Mesodermal cell (in vitro differentiated cells): ENCODE results near the gene USP49.
A peak's percentile ranks its signal among the peaks of the same experiment; 100 is the strongest.

Experiments used
- H3K27ac ChIP-seq: 2 replicates; pipeline ENCODE4 v1.7.0; 2013; ENCODE audit warnings: mild to moderate bottlenecking, low read depth, low read length, moderate library complexity; ENCODE audit not compliant: severe bottlenecking
- H3K36me3 ChIP-seq: 2 replicates; pipeline ENCODE4 v1.7.1; 2013; ENCODE audit warnings: mild to moderate bottlenecking, low read length, moderate library complexity; ENCODE audit not compliant: control insufficient read depth, insufficient read depth
- H3K4me1 ChIP-seq: one replicate; pipeline ENCODE4 v1.7.1; 2013; ENCODE audit warnings: mild to moderate bottlenecking, low read length; ENCODE audit not compliant: insufficient read depth, control insufficient read depth, poor library complexity, severe bottlenecking
- H3K4me3 ChIP-seq: 2 replicates; pipeline ENCODE4 v1.7.0; 2013; ENCODE audit warnings: low read length, control low read depth, mild to moderate bottlenecking; ENCODE audit not compliant: insufficient read depth, poor library complexity, severe bottlenecking; ENCODE audit errors: extremely low read depth
- H3K9me3 ChIP-seq: 2 replicates; pipeline ENCODE4 v1.7.1; 2013; ENCODE audit warnings: mild to moderate bottlenecking, low read length, moderate library complexity; ENCODE audit not compliant: control insufficient read depth
- WGBS, 2 experiments: methylation state at CpG; one replicate each; pipeline ENCODE4 v1.1.5; 2013; ENCODE audit warnings: missing lambda C conversion rate in 2 of 2; ENCODE audit not compliant: insufficient coverage in 2 of 2; 5-methylcytosine and 5-hydroxymethylcytosine counted together

Gene USP49

GRCh38 chr6:41779336-41779735, 115.8 kb downstream of the USP49 start:
- Histone ChIP-seq H3K36me3 (peaks cover 25% of the 10 kb centered on the region), H3K4me3 (peak overlapping the region; percentile 66), H3K27ac (no peak overlapping the region), H3K4me1 (peaks cover 8% of the 10 kb centered on the region), H3K9me3 (no peaks in the 10 kb centered on the region)
- WGBS, 2 experiments = 1 to 2% methylated on average over 11 to 14 of the region's 16 CpGs

GRCh38 chr6:41778895-41779294, 116.3 kb downstream of the USP49 start:
- WGBS, 2 experiments = no CpG with 5 or more reads among the region's 6 CpGs
- no peaks in the 10 kb centered on the region for H3K9me3 ChIP-seq
- peaks cover 28% of the 10 kb centered on the region for H3K36me3 ChIP-seq
- H3K4me1 ChIP-seq = peaks cover 8% of the 10 kb centered on the region
- no peak overlapping the region for H3K27ac ChIP-seq
- H3K4me3 ChIP-seq = peak overlapping the region; percentile 66

GRCh38 chr6:41777551-41778285, 117.5 kb downstream of the USP49 start:
- WGBS, 2 experiments = 83 to 94% methylated on average over 3 to 5 of the region's 5 CpGs
- peaks cover 30% of the 10 kb centered on the region for H3K36me3 ChIP-seq

GRCh38 chr6:41775293-41775882, 119.8 kb downstream of the USP49 start:
- H3K27ac ChIP-seq = no peak overlapping the region
- H3K36me3 ChIP-seq = peaks cover 49% of the 10 kb centered on the region
- no peaks in the 10 kb centered on the region for H3K4me1 ChIP-seq
- 97 to 100% methylated on average over 3 to 6 of the region's 13 CpGs for WGBS, 2 experiments
- H3K4me3 ChIP-seq = no peak overlapping the region
- no peaks in the 10 kb centered on the region for H3K9me3 ChIP-seq

More at GRCh38 chr6:41777551-41778285, 117.5 kb downstream of the USP49 start:
- no peaks in the 10 kb centered on the region for H3K9me3 ChIP-seq
- H3K4me1 ChIP-seq = peaks cover 8% of the 10 kb centered on the region
- H3K27ac ChIP-seq = no peak overlapping the region
- H3K4me3 ChIP-seq = no peak overlapping the region

GRCh38 chr6:41774841-41775240, 120.3 kb downstream of the USP49 start:
- H3K36me3 ChIP-seq = peaks cover 52% of the 10 kb centered on the region
- no peaks in the 10 kb centered on the region for H3K9me3 ChIP-seq
- 87 to 88% methylated on average over 3 of the region's 3 CpGs for WGBS, 2 experiments
- H3K4me3 ChIP-seq = no peak overlapping the region
- H3K27ac ChIP-seq = no peak overlapping the region
- H3K4me1 ChIP-seq = no peaks in the 10 kb centered on the region

GRCh38 chr6:41771058-41771983, 123.9 kb downstream of the USP49 start:
- H3K27ac ChIP-seq = no peak overlapping the region

GRCh38 chr6:41770381-41771057, 124.7 kb downstream of the USP49 start:
- 95 to 97% methylated on average over 16 to 22 of the region's 30 CpGs for WGBS, 2 experiments
- no peaks in the 10 kb centered on the region for H3K9me3 ChIP-seq

More at GRCh38 chr6:41771058-41771983, 123.9 kb downstream of the USP49 start:
- Histone ChIP-seq H3K4me1 (peaks cover 24% of the 10 kb centered on the region), H3K9me3 (no peaks in the 10 kb centered on the region), H3K36me3 (peaks cover 40% of the 10 kb centered on the region), H3K4me3 (no peak overlapping the region)
- 91 to 93% methylated on average over 14 to 29 of the region's 29 CpGs for WGBS, 2 experiments

GRCh38 chr6:41769376-41769775, 125.8 kb downstream of the USP49 start:
- H3K4me3 ChIP-seq = no peak overlapping the region
- WGBS, 2 experiments = 80 to 98% methylated on average over 3 to 4 of the region's 8 CpGs
- H3K9me3 ChIP-seq = no peaks in the 10 kb centered on the region
- H3K4me1 ChIP-seq = peaks cover 24% of the 10 kb centered on the region
- H3K27ac ChIP-seq = no peak overlapping the region
- H3K36me3 ChIP-seq = peaks cover 28% of the 10 kb centered on the region

More at GRCh38 chr6:41770381-41771057, 124.7 kb downstream of the USP49 start:
- H3K4me1 ChIP-seq = peaks cover 24% of the 10 kb centered on the region
- H3K36me3 ChIP-seq = peaks cover 38% of the 10 kb centered on the region
- no peak overlapping the region for H3K4me3 ChIP-seq
- no peak overlapping the region for H3K27ac ChIP-seq

- Histone ChIP-seq H3K9me3 (no peaks in the 10 kb centered on the region), H3K27ac (peak overlapping the region; percentile 29), H3K36me3 (peaks cover 24% of the 10 kb centered on the region), H3K4me3 (no peak overlapping the region), H3K4me1 (peaks cover 24% of the 10 kb centered on the region)
- 82 to 88% methylated on average over 6 to 8 of the region's 10 CpGs for WGBS, 2 experiments
These were observed 126.4 kb downstream of the USP49 start for GRCh38 chr6:41768545-41769308.
